Thyroid gland (tissue), 4 donors: ENCODE data around the gene MUC4.

ENCODE experiments used
- CTCF ChIP-seq, 6 experiments: fragments of 200-600 bp in 3 of 6; fragments of 450-650 bp in 3 of 6; sonication (generic) in 3 of 6; IDR thresholded peaks; one replicate each; pipeline ENCODE4 v1.5.1; 2016 to 2019; ENCODE audit warnings: antibody characterized with exemption in 6 of 6, mild to moderate bottlenecking in 2 of 6, inconsistent platforms in 1 of 6, moderate library complexity in 1 of 6
- POLR2A ChIP-seq, 2 donors: fragments of 450-650 bp; IDR thresholded peaks; one replicate each; pipeline ENCODE4 v1.6.1; 2017; ENCODE audit warnings: antibody characterized with exemption in 2 of 2, mild to moderate bottlenecking in 2 of 2, moderate library complexity in 1 of 2

GRCh38 chr3:195794708-195795107 lies 17.0 kb downstream of the MUC4 start:
- TF ChIP-seq CTCF (IDR thresholded peaks at IDR 0.05) (no peak), POLR2A (IDR thresholded peaks at IDR 0.05) (no peak)
